NCI-H82 treated with DMSO at 0.1 percent for 48 hours (cell line): ENCODE data around the gene IPCEF1.

Experiments
- DNase-seq: peaks from one replicate; lab custom pipeline; 2025; ENCODE audit not compliant: unreplicated experiment; lab: John Stamatoyannopoulos, UW

IPCEF1 gene, protein sequence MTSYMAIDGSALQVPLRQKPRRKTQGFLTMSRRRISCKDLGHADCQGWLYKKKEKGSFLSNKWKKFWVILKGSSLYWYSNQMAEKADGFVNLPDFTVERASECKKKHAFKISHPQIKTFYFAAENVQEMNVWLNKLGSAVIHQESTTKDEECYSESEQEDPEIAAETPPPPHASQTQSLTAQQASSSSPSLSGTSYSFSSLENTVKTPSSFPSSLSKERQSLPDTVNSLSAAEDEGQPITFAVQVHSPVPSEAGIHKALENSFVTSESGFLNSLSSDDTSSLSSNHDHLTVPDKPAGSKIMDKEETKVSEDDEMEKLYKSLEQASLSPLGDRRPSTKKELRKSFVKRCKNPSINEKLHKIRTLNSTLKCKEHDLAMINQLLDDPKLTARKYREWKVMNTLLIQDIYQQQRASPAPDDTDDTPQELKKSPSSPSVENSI

DNA sequence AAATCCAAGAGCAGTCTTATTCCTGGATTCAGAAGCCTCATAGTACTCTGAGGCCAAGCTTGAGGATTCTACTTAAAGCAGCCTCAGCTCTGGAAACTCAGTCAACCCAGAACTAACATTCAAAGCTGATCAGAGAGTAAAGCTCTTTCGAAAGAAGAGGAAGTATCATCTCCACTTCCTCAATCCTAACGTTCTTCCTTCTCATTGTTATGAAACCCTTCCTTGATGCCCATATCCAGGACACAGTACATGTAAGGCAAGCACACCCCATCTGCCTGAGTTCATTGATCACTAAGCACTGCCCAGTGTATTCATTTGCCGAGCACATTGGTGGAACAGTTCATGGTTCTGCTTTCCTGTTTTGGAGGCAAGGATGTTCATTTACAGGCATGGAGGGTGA lies at the start of gene IPCEF1:
Gene IPCEF1 (minus strand): TSS at position 114 of the 400 bp plus-strand sequence. CDS start 90,856 bp downstream, outside the sequence.
- DNase-seq = no peak

DNA sequence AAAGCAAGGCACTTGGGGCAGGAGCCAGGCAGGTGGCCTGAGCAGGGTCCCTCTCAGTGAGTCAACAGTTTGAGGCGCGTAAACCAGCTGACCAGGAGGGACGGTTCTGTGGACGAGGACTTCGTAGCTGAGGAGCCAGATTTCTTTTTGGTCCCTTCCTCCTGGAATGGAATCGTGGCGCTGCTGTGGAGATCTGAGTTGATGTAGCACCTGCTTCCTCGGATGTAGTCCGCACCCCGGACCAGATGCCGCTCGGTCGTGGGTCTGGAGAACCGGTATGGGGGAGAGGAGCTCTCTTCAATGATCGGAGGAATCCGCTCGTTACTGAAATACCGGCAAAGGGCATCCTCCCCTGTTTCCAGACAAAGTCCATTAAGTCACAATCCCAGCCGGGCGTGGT lies 49.7 kb upstream of the IPCEF1 start:
- DNase-seq = no peak

DNA sequence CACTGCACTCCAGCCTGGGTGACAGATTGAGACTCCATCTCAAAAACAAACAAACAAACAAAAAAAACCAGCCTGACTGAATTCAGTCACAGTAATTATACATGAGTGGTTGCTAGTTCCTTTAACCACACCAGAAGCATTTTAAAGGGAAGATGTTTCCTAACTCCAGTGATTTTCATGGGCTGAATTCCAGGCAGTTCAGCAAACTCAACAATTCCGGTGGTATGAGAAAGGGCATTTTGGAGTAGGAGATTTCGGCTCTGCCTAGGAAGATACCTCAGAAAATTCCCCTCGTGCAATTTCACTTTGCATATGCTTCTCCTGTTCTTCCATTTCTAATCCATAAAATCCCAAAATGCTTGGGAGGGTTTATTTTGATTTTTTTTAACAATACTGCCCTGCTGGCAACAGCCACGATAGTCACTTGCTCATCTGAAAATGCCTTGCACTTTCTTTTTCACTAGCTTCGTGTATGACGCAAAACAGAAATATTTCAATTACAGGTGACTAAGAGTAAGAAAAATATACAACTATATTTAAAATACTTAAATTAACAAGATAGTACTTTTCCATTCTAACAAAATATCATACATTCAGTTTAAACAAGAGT lies 48.3 kb upstream of the IPCEF1 start:
- no peak for DNase-seq

DNA sequence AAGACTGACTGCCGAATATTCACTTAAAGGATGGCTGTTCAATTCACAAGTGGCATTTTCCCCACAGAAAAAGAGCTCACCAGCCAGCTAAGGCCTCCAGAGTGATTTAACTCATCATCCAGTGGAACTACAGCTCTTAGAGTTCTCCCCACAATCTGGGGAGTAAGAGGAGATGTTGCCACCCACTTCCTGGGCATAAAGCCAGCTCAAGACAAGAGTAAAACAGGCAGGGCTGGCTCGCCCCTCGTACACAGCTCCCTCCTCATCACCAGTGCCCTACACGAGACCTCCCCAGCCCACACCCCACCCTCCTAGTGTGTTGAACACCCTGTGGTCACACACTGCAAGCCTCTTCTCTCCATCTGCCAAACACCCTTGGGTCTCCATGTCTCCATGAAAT lies 47.2 kb upstream of the IPCEF1 start:
- no peak for DNase-seq

DNA sequence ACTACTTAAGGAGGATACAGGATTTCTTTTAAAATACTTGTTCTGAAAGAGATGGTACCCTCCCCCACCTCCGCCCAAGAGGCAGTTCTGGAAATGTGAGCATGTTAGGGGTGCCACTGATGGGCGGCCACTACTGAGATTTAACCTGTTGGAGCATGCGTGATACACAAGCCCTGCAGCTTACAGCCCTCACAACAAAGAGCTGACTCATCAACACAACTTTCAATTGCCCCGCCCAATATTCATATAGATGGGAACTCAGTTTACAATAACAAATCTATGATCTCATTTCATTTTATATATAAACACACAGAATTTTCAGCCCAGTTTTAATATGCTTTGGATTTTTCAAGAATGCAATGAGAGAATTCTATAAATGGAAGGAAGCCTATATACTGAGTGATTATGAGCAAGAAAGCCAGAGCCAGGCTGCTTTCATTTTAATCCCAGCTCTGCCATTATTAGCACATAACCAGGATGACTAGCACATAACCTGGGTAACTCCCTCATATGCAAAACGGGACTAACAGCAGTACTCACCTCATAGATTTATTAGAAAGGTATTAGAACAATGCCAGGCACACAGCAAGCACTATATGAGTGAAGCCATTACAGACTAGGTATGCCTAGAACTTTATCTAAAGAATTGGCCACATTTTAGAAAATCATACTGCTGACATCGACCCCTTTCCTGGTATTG lies 45.6 kb upstream of the IPCEF1 start:
- DNase-seq = no peak

DNA sequence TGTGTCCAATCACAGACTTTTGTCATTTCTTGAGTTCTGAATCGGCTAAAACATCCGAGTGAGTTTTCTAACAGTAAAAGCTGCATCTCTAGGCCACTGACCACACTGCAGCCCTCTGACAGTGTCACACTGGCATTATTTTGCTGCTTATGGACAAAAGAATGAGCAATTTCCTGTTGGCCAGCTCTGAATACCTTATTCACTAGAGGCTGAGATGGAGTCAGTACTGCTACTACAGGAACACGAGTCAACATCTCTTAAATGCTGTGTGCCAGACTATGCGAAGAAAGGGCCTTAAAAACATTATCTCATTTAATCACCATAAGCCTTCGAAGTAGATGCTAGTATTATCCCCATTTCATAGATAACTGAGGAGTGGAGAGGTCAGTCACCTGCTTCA lies 42.5 kb upstream of the IPCEF1 start:
- DNase-seq = no peak

DNA sequence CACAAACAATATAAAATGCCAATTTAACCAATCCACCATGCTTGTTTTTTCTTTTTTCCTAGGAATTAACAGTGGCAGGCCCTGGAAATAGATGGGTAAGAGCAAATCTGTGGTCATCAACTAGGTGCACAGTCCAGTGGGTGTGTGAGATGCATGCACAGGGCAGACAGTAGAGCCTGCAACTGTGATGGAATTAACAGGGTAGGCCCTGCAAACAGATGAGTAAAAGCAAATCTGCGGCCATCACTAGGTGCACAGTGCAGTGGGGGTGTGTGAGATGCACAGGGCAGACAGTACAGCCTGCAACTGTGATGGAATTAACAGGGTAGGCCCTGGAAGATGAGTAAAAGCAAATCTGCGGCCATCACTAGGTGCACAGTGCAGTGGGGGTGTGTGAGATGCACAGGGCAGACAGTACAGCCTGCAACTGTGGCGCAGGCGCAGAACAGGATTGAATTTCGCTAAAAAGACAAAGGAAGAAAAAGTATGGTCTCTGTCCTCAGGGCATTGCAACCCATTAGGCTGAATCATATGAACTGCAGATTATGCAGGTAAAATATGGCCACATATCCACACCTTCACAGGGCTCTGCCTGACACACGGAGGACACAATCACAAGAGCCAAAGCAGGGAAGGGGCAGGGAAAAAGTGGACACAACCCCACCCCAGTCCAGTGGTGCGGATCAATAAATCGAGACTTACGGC lies 41.0 kb upstream of the IPCEF1 start:
- no peak for DNase-seq

DNA sequence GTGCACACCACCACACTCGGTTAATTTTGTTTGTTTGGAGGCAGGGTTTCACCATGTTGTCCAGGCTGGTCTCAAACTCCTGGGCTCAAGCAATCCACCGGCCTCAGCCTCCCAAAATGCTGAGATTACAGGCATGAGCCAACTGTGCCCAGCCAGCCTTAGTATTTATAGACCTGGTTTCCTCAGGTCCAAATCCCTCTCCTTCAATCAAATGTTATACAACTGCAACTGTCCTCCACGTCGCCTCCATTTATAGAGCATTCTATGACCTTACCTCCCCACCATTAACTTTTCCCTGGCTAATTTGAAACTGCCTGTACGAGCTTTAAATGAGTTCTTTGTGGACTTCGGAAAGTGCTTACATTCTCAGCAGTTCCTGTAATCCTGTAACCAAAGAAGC lies 39.3 kb upstream of the IPCEF1 start:
- no peak for DNase-seq

DNA sequence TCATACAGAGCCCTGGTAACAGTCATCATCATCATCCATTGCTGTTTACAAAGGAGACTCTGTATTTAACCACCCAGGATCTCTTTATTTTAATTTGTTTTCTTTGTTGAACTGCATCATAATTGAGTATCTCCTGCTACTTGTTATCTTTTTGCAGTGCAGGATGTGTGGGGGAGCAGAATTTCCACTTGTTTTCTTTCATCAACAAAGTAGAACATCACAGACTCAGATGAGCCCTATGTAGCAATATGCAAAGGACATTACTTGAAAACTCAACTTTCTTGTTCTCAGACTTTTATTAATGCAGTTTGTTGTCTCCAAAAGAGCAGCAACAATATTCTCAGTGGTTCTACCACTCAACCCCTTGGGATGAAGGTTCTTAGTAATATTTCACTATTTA lies 38.7 kb upstream of the IPCEF1 start:
- no peak for DNase-seq

DNA sequence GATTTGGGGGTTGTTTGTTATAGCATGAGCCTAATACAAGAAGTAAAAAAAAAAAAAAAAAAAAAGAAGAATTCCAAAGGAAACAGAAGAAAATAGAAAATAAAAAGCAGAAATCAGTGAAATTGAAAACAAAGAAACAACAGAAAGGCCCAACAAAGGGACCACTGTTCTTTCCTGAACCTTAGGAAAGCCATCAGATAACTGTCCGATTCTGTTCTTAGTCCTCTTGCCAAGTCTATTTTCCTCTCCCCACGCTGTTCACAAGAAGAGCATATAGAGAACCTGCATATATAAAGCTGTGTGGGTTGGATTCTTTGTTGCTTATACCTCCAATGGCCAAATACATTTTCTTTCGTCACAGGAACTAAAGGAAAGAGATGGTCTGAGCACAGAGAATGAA lies 38.0 kb upstream of the IPCEF1 start:
- DNase-seq = no peak

DNA sequence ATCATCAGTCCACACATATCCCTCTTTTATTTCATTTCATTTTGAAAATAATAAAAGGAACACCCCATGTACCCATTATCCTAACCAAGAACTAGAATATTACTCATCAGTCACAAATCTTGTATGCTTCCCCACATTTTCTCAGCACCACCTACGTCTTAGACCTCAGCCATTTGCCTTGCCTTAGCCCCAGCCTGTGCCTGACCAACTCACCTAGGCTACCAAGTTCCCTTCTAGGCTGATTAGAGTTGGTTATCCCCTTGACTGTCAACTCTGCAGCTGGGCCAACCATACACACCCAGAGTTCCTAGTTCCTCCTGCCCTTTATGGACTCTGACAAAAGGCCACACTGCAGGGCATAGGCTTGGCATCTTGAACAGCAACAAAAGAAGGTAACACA lies 33.4 kb upstream of the IPCEF1 start:
- no peak for DNase-seq

DNA sequence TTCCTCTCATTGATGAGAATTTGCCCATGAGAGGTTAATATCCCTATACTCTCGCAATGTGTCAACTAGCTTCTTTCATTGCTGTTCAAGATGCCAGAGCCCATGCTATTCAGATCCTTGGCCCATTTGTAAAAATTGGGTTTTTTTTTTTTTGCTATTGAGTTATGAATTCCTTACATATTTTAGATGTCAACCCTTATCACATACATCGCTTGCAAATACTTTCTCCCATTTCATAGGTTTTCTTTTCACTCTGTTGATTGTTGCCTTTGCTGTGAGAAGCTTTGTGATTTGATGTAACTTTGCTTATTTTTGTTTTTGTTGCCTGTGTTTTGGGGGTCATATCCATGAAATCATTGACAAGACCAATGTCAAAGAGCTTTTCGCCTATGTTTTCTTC lies 32.2 kb upstream of the IPCEF1 start:
- DNase-seq = no peak

DNA sequence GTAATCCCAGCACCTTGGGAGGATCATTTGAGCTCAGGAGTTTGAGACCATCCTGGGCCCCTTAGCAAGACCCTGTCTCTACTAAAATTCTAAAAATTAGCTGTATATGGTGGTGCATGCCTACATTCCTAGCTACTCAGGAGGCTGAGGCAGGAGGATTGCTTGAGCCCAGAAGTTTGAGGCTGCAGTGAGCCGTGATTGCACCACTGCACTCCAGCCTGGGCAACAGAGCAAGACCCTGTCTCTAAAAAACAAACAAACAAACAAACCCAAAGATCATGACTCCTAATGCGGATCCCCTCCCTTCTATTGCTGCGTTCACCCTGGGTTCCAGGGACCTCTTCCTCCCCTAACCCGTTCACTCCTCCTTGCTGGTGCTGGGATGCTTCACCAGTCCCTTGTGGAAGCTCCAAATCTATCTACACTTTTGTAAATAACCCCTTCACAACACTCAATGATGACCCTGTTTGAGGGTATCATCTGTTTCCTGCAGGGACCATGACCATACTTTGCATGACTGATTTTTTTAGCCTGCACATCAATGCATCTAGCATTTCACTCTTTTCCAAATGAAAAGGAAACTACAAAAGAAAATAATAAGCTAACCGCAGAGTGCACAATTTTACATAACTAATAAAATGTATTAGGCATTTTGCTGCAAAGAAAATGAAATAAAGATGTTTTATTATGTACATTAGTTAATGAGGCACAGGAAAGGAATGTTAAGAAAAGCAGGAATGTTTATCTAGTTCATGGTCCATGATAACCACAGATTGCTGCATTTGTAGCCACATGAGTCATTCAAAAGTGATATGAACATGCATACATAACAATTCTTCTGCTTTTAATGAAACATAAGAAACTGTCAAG lies 30.5 kb upstream of the IPCEF1 start:
- no peak for DNase-seq

DNA sequence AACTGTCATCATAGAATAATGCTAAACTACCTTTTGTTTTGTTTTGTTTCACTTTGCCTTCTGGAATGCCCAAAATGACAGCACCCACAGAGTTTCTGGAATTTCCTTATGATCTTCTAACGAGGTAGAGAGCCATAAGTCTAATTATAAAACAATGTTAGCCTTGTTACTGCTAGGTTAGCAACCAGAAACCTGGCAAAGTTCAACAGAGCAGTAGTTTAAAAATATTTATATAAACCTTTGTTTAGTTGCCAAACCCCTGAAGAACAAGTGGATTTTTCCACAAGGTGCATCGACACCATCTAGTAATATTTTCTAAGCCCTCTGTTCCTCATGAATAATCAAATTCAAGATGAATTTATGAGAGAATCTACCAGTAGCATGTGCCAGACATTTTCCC lies 27.6 kb upstream of the IPCEF1 start:
- no peak for DNase-seq

DNA sequence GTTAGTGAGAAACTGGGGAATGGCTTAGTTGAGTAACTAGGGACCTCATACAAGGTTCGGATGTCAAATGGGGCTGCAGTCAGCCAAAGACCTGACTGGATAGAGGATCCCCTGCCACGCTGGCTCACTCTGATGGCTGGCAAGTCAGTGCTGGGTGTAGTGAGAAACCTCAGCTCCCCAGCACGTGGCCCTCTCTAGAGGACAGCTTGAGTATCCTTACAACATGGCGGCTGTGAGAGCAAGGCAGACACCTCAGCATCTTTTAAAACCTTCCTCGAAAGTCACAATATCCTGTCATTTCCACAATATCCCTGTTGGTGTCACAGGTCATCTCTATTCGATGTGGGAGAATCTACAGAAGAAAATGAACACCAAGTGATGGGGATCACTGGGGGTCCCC lies 26.7 kb upstream of the IPCEF1 start:
- DNase-seq = no peak

DNA sequence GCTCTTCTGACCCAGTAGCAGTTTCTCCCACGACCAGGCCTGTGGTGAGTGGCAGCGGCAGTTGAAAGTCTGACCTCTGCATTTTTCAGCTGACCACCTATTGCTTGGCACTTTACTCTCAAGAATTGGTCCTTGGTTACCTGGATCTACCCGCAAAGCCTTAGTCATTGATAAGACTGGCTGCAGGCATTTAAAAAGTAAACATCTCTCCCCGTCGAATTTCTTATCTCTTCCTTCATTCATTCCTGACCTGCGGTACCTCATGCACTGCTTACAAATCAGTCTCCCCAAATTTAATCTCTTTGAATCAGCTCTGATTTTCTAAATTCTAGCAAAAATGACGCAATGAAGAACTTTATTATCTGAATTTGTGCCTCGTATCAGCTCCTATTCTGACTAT lies 26.1 kb upstream of the IPCEF1 start:
- no peak for DNase-seq

DNA sequence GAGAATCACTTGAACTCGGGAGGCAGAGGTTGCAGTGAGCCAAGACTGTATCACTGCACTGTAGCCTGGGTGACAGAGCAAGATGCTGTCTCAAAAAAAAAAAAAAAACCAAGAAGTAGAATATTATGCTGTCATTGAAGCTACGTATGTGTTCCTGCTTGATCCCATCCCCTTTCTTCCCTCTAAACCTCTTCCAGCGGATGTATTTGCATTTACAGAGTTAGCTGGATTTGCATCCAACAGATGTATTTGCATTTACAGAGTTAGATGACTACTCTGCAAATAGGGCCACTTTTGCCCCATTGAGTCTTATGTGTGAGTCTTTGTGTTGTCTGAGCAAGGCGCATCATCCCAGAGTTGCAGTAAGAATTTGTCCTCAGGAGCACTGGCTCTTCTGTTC lies 24.9 kb upstream of the IPCEF1 start:
- no peak for DNase-seq

DNA sequence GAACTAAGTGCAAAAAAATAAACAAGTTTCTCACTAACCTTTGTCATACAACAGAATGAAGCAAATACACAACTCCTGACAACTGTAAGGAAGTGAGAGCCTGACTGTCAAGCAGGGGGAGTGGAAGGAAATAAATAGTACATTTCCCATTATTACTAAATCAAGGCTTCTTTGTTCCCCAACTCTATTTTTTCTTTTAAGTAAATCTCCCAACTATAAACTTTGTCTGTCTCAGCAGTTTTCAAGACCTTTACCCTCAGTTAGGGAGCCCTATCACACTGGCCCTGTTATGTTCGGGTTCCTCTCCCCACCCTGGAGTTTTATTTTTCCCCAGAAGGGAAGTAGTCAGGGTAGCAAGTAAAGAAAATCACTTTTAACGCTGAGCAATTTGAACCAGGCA lies 24.1 kb upstream of the IPCEF1 start:
- no peak for DNase-seq

DNA sequence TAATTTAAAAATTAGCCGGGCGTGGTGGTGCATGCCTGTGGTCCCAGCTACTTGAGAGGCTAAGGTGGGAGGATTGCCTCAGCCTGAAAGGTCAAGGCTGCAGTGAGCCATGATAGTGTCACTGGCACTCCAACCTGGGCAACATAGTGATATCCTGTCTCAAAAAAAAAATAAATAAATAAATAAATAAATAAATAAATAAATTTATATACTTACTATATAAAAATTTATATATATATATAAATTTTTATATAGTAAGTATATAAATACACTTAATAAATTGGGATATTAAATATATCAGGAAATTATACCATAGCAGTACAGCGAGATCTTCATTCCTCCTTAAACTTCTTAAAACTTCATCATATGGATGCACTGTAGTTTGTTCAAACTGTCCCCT lies 23.0 kb upstream of the IPCEF1 start:
- DNase-seq = no peak

DNA sequence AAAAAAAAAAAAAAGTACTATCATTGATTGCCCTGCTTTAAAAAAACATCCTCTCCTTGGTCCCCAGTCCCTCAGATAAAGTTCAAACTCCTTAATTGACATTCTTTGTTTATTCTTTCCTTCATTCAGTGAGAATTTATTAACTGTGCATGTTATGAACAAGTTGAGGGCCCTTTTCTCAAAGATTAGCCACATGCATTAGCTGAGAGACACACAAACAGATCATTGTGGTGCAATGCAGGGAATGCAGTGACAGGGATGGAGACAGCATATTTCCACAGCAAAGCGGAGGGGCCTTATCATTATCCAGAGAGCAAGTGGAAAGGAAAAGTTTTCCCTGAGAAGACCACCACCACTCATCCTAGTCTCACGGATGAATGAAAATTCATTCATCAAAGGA lies 21.9 kb upstream of the IPCEF1 start:
- no peak for DNase-seq

DNA sequence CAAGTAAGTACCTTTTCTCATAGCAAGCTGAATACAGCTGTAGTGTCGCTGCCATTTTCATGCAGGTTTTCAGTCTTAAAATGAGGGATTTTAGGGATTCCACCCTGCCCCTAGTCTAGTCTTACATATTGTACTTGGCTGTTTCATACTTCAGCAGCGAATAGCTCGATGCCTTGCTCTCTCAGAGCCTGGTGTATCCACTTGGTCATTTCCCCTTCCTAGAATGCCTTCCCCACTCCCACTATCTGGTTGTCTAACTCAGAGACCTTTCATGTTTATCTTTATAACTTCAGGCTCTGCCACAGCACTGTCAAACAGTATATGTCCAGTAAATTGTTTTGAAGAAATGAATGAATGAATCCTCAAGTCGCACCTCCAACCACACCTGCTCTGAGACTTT lies 21.1 kb upstream of the IPCEF1 start:
- no peak for DNase-seq
